ENCODE data around the gene GALNT15. TPM values are rescaled to one million over a fixed set of nuclear protein-coding genes. Genes with fewer than 3 reads are reported as not detected.

GALNT15 gene
- total and polyA plus RNA-seq, 5 experiments from 2014 or later, result not detected

DNA sequence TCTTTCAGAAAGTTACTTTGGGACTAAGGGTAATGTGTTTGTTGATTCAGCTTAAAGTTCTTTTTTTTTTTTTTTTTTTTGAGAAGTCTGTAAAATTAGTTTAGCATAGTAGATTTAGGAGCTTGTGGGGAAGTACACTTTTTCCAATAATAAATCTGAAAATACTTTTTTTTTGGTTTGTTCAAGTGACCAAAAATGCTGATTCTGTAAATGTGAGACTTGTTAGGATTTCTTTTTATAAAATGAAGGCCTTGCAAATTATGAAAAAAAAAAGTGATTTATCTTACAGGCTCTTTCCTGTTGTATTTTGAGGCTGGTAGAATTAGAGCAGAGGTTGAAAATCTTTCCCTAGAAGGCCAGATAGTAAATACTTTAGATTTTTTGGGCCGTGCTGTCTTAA lies 98.1 kb downstream of the GALNT15 start:
- ATAC-seq, result no peak
- POLR2A ChIA-PET, result interaction anchor here (0.6 to 1.0 kb wide), 4 partner anchors 277 to 304 kb away, joined by 3 to 6 read pairs (median 4); no protein-coding TSS in a partner anchor
- Mint-ChIP-seq H3K4me3 (no peak overlapping the region), H3K27me3 (no peaks in the 10 kb centered on the region), H3K9me3 (no peaks in the 10 kb centered on the region), H3K4me1 (peaks cover under 1 to 14% (median 4%) of the 10 kb centered on the region in 4 donors), H3K27ac (no peak overlapping the region), H3K36me3 (peaks cover 3 to 50% (median 29%) of the 10 kb centered on the region in 3 donors)
- no peak for DNase-seq

DNA sequence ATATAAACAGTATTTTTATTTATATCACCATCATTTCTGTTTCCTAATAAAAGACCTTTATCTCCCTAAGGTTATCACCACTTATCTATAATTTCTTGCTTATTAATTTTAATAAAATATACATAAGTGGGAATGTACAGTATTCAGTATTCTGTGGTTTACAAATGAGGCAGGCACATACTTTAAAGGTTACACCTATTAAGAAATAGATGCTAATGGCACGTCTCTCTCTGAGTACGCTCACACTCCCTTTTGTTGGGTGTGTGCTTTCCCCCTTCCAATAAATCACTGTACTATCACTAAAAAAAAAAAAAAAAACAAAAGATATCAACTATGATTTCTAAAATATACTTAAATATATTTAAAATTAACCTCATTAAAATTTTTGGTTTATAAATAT lies 99.4 kb downstream of the GALNT15 start:
- DNase-seq (no peak), ATAC-seq (no peak)
- Mint-ChIP-seq H3K27me3 (no peaks in the 10 kb centered on the region), H3K36me3 (peaks cover 3 to 51% (median 33%) of the 10 kb centered on the region in 3 donors), H3K27ac (no peak overlapping the region), H3K9me3 (no peaks in the 10 kb centered on the region), H3K4me3 (no peak overlapping the region), H3K4me1 (peaks cover 0 to 7% (median 0%) of the 10 kb centered on the region in 4 donors)
- POLR2A ChIA-PET, result interaction anchor here (0.6 to 0.9 kb wide), 5 partner anchors 12 to 1294 kb away, joined by 3 to 5 read pairs (median 4); no protein-coding TSS in a partner anchor

DNA sequence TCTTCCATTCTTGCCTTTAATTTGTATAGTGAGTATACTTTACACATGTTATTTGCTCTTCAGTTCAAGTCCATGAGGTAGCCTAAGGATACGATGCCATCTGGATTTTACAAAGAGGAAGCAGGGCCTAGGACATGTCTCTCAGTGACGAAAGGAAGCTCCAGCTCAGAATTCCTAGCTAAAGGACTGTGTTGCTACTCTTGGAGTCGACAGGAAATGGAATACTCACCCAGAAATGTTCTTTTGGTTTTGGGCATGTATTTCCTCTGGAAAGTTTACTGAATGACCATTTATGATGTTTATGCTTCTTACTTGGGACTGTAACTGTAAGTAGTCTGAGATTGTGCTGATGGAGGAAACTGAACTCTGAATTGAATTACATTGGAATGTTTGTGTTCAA lies 103.0 kb downstream of the GALNT15 start:
- POLR2A ChIA-PET, result interaction anchor here (0.7 kb wide), 1 partner anchor 236 kb away, joined by 4 read pairs; no protein-coding TSS in a partner anchor
- Mint-ChIP-seq H3K4me3 (no peak overlapping the region), H3K9me3 (no peaks in the 10 kb centered on the region), H3K4me1 (peaks cover 0 to 11% (median 4%) of the 10 kb centered on the region in 4 donors), H3K36me3 (peaks cover 0 to 32% (median 19%) of the 10 kb centered on the region in 3 donors), H3K27ac (no peak overlapping the region), H3K27me3 (no peaks in the 10 kb centered on the region)
- ATAC-seq (no peak), DNase-seq (no peak)

DNA sequence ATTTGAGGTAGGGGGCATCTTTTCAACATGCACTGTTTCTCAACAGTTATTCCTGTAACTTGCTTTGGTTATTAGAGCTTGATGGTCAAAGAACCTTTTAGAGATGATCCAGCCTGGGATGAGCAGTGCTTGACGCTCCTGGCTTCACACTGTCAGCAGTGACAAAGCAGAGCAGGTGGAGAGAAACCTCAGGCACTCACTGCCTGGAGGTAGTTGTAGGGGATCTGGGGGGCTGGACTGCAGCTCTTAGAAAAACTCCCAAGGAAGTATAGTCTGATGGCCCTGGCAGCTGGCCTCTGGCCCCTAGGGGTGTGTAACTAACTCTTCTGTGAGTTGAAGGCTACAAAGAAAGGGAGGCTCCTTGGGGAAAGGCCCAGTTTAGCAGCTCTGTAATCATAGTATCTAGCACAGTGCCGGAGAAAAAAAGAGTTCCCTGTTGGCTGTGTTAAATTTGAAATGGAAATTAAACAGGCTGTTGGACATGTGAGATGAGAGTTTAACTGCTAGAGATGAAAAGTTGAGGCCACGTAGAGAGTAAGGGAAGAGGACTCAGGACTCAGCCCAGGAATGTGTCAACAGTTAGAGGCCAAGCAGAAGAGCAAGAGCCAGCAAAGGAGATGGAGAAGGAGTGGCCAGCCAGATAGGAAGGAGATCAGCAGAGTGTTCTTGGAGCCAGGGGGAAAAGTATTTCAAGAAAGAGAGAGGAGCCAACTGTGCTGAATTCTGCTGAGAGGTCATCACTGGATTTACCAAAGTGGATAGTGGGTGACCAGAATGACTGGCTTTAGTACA lies 104.7 kb downstream of the GALNT15 start:
- ATAC-seq, result no peak
- peaks cover 5 to 26% (median 13%) of the 10 kb centered on the region in 4 donors for H3K4me1 Mint-ChIP-seq
- H3K27me3 Mint-ChIP-seq, result no peaks in the 10 kb centered on the region
- H3K36me3 Mint-ChIP-seq, result peaks cover 0 to 32% (median 19%) of the 10 kb centered on the region in 3 donors
- POLR2A ChIA-PET, result interaction anchor here (0.5 to 0.7 kb wide), 4 partner anchors 10 to 1323 kb away, joined by 3 to 5 read pairs (median 4); no protein-coding TSS in a partner anchor
- no peak overlapping the region for H3K27ac Mint-ChIP-seq
- no peak overlapping the region for H3K4me3 Mint-ChIP-seq
- no peak for DNase-seq
- H3K9me3 Mint-ChIP-seq, result no peaks in the 10 kb centered on the region

DNA sequence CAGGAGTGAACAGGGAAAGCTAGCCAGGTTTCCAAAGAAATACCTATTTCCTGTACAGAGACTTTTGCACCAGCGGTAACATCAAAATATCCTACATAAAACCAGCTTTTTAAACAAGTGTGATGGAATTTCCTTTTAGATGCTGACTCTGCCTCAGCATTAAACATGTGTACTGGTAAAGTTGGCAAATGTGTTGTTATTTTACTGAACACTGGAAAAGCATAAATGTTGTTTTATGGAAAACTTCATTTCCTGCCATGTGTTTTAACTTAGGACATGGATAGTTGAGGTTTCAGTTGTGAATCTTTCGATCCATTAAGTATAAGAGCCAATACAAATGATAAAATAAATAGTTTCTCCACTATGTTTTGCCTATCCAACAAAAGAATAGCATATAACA lies 106.2 kb downstream of the GALNT15 start:
- peaks cover 0 to 23% (median 15%) of the 10 kb centered on the region in 3 donors for H3K36me3 Mint-ChIP-seq
- H3K27ac Mint-ChIP-seq, result no peak overlapping the region
- DNase-seq, result no peak
- no peaks in the 10 kb centered on the region for H3K27me3 Mint-ChIP-seq
- H3K9me3 Mint-ChIP-seq, result no peaks in the 10 kb centered on the region
- peaks cover 16 to 39% (median 26%) of the 10 kb centered on the region in 4 donors for H3K4me1 Mint-ChIP-seq
- POLR2A ChIA-PET, result interaction anchor here (0.7 to 1.5 kb wide), 3 partner anchors 9 to 39 kb away, joined by 3 to 5 read pairs (median 4); no protein-coding TSS in a partner anchor
- no peak for ATAC-seq
- H3K4me3 Mint-ChIP-seq, result no peak overlapping the region

Other genes starting within 250 kb of the GALNT15 start
- 10 to 100 TPM; 16.6 to 17.2 TPM for gene DPH3, start 90.3 kb downstream of the GALNT15 start, total RNA-seq
- 10 to 100 TPM; 16.7 to 20.9 (median 18.6) TPM for gene DPH3, start 90.3 kb downstream of the GALNT15 start, polyA plus RNA-seq
- gene OXNAD1, start 90.5 kb downstream of the GALNT15 start, total RNA-seq, result 100 to 1,000 TPM; 128 to 132 TPM
- 100 to 1,000 TPM; 106 to 190 (median 168) TPM for gene OXNAD1, start 90.5 kb downstream of the GALNT15 start, polyA plus RNA-seq

All from naive thymus-derived CD8-positive, alpha-beta T cell (primary cell).